HepG2 (cell line): Measurements from ENCODE around the gene CNR2. TPM values are rescaled to one million over a fixed set of nuclear protein-coding genes. Genes with fewer than 3 reads are reported as not detected.

Experiments
- BRF2 ChIP-seq: sonication (generic); formaldehyde crosslinking; IDR thresholded peaks from 2 replicates; pipeline ENCODE4 v1.8.1; 2022; ENCODE audit warnings: mild to moderate bottlenecking, missing genetic modification reagents
- CREM ChIP-seq, 2 experiments: sonication (generic) in 1 of 2; formaldehyde crosslinking in 1 of 2; IDR thresholded peaks; 2 replicates each; pipeline versions ENCODE4 v1.4.0 to v1.6.1; 2016 to 2020; ENCODE audit warnings: antibody characterized with exemption in 1 of 2, mild to moderate bottlenecking in 1 of 2, missing genetic modification reagents in 1 of 2
- GRHL1 ChIP-seq: sonication (generic); formaldehyde crosslinking; conservative IDR thresholded peaks from 2 replicates; pipeline ENCODE4 v1.8.0; 2022; ENCODE audit warnings: missing genetic modification reagents
- HIVEP1 ChIP-seq: sonication (generic); formaldehyde crosslinking; IDR thresholded peaks from 2 replicates; pipeline ENCODE4 v1.4.0; 2020; ENCODE audit warnings: mild to moderate bottlenecking, missing genetic modification reagents
- KDM5A ChIP-seq: fragments of 200-600 bp; sonication (generic); IDR thresholded peaks from 2 replicates; pipeline ENCODE4 v1.7.0; 2018; ENCODE audit warnings: antibody characterized with exemption, mild to moderate bottlenecking, low read length, borderline replicate concordance
- KLF9 ChIP-seq: IDR thresholded peaks from 2 replicates; pipeline ENCODE4 v1.6.1; 2016; ENCODE audit warnings: low read depth
- NR1H2 ChIP-seq: sonication (generic); formaldehyde crosslinking; IDR thresholded peaks from 2 replicates; pipeline ENCODE4 v1.8.1; 2022; ENCODE audit warnings: low read depth, missing genetic modification reagents, borderline replicate concordance
- NR2C2 ChIP-seq: sonication (generic); formaldehyde crosslinking; IDR thresholded peaks from 2 replicates; pipeline ENCODE4 v1.4.0; 2020; ENCODE audit warnings: missing genetic modification reagents, mild to moderate bottlenecking, moderate library complexity, borderline replicate concordance
- PCBP1 ChIP-seq: fragments of 200-400 bp; formaldehyde crosslinking; IDR thresholded peaks from 2 replicates; pipeline ENCODE4 v1.6.1; 2017; ENCODE audit warnings: mild to moderate bottlenecking, low read depth, low read length, borderline replicate concordance
- POLR2A ChIP-seq, 2 experiments: IDR thresholded peaks; 2 replicates each; pipeline ENCODE4 v1.6.1; 2011; ENCODE audit warnings: low read depth in 2 of 2, low read length in 2 of 2, mild to moderate bottlenecking in 1 of 2, moderate library complexity in 1 of 2; ENCODE audit not compliant: insufficient read depth in 1 of 2
- PRDM15 ChIP-seq: sonication (generic); formaldehyde crosslinking; IDR thresholded peaks from 2 replicates; pipeline ENCODE4 v1.4.0; 2020; ENCODE audit warnings: missing genetic modification reagents
- RARG ChIP-seq: sonication (generic); formaldehyde crosslinking; IDR thresholded peaks from 2 replicates; pipeline ENCODE4 v1.4.0; 2020; ENCODE audit warnings: low read depth, mild to moderate bottlenecking, missing genetic modification reagents
- SNAPC5 ChIP-seq: sonication (generic); formaldehyde crosslinking; IDR thresholded peaks from 2 replicates; pipeline ENCODE4 v1.8.1; 2023; ENCODE audit warnings: mild to moderate bottlenecking, missing genetic modification reagents, borderline replicate concordance
- SRY ChIP-seq: sonication (generic); formaldehyde crosslinking; IDR thresholded peaks from 2 replicates; pipeline ENCODE4 v1.8.0; 2022; ENCODE audit warnings: mild to moderate bottlenecking, missing genetic modification reagents
- TAF15 ChIP-seq: fragments of 200-400 bp; formaldehyde crosslinking; IDR thresholded peaks from one replicate; pipeline ENCODE4 v1.6.1; 2018; ENCODE audit warnings: mild to moderate bottlenecking, low read depth, low read length; ENCODE audit not compliant: poor library complexity, severe bottlenecking
- ZFP1 ChIP-seq: IDR thresholded peaks from 2 replicates; pipeline ENCODE4 v1.6.1; 2016
- ZNF20 ChIP-seq: sonication (generic); formaldehyde crosslinking; IDR thresholded peaks from 2 replicates; pipeline ENCODE4 v1.4.0; 2020; ENCODE audit warnings: mild to moderate bottlenecking, moderate library complexity, missing genetic modification reagents
- polyA plus RNA-seq, 8 experiments: library from polyadenylated mRNA; depleted of rRNA in 3 of 8; stranded (reverse) in 7 of 8; unstranded in 1 of 8; fragments of >200 nt; fragmentation: Illumina TruSeq in 4 of 8; extraction: Trizol in 4 of 8; gene quantifications; 2 replicates each; pipeline versions ENCODE4 v1.2.1 to v1.2.3, GENCODE V29; 2011 to 2016; ENCODE audit warnings: low read depth in 4 of 8, missing spikeins in 1 of 8, mixed read lengths in 1 of 8; ENCODE audit not compliant: insufficient read depth in 1 of 8
- total RNA-seq, 5 experiments: library from RNA; depleted of rRNA; stranded (reverse); fragments of >200 nt; fragmentation: Illumina TruSeq; extraction: Trizol; gene quantifications; 2 replicates each; pipeline ENCODE4 v1.2.3, GENCODE V29; 2016; ENCODE audit warnings: low read depth in 1 of 5

The CNR2 gene
- total and polyA plus RNA-seq, 2 of the 13 experiments (the other 11 are each of a cell fraction or from before 2014, with no cell fraction given): not detected

- TF ChIP-seq SNAPC5 (CRISPR knock-in tag): no peak
- no peak for TF ChIP-seq ZNF20 (CRISPR knock-in tag)
- TF ChIP-seq TAF15: no peak
- TF ChIP-seq ZFP1: no peak
- TF ChIP-seq GRHL1 (CRISPR knock-in tag): no peak
- no peak for TF ChIP-seq PCBP1
- TF ChIP-seq SRY: no peak; the same call in none of the 2 replicates
- TF ChIP-seq BRF2 (CRISPR knock-in tag): no peak
- peak; percentile 82; the same call in 1 of the 2 replicates for TF ChIP-seq RARG (CRISPR knock-in tag)
- TF ChIP-seq HIVEP1: no peak
- peak; percentile 24; the same call in 1 of the 2 replicates for TF ChIP-seq CREM (IDR thresholded peaks at IDR 0.05)
- TF ChIP-seq CREM (CRISPR knock-in tag; IDR thresholded peaks at IDR 0.05): no peak
- peak in 1 of 2 experiments; percentile 91; a peak in 2 of 4 replicates for TF ChIP-seq POLR2A (IDR thresholded peaks at IDR 0.05; ENCODE audit: insufficient read depth in 1 of 2, low read depth in 2 of 2, low read length in 2 of 2)
- peak; percentile 37; the same call in 1 of the 2 replicates for TF ChIP-seq NR2C2 (CRISPR knock-in tag)
- TF ChIP-seq KDM5A: no peak; the same call in 1 of the 2 replicates
- no peak for TF ChIP-seq PRDM15 (CRISPR knock-in tag)
- TF ChIP-seq KLF9 (CRISPR knock-in tag): no peak
- no peak for TF ChIP-seq NR1H2 (CRISPR knock-in tag)
Measured at GRCh38 chr1:23867895-23868556, 45.1 kb downstream of the CNR2 start, which contains the start of gene FUCA1 (continued).
